Head of caudate nucleus (tissue), 42 donors: ENCODE data around the gene PHLDA3.
A peak's percentile ranks its signal among the peaks of the same experiment; 100 is the strongest.
"Not testable (repeated sequence)": the region's sequence is repeated elsewhere in the genome, so short reads cannot be mapped to it uniquely, and the experiment has no call there.

Experiments
- DNase-seq, 42 donors: peaks; one replicate each; pipeline versions ENCODE4 v3.0.0 to v3.0.0-alpha.2; 2020 to 2021; ENCODE audit warnings: mixed read lengths in 7 of 42
- intact Hi-C: fragments of 100-400 bp; cut with DNase I; formaldehyde crosslinking; loops from one replicate; pipeline ENCODE4 v1.15.0; 2022

The PHLDA3 gene

GRCh38 chr1:201491896-201492511 is 23.0 kb upstream of the PHLDA3 start:
- no peak for DNase-seq
- intact Hi-C loops: no loop called here

- DNase-seq: no peak
- intact Hi-C loops: no loop called here
Measured at GRCh38 chr1:201490708-201491131, 21.7 kb upstream of the PHLDA3 start.

- no peak for DNase-seq
- intact Hi-C loops: no loop called here
Measured at GRCh38 chr1:201489643-201490261, 20.8 kb upstream of the PHLDA3 start.

GRCh38 chr1:201488830-201489589 is 20.0 kb upstream of the PHLDA3 start:
- intact Hi-C loops: no loop called here
- DNase-seq: peak in 25 of 42 donors; percentile 33 to 90 (median 63)

GRCh38 chr1:201487742-201488141 is 18.8 kb upstream of the PHLDA3 start:
- no peak for DNase-seq
- intact Hi-C loops: no loop called here

- DNase-seq: no peak
- intact Hi-C loops: no loop called here
Measured at GRCh38 chr1:201486187-201486586, 17.2 kb upstream of the PHLDA3 start.

- DNase-seq: no peak
- intact Hi-C loops: no loop called here
Measured at GRCh38 chr1:201485184-201485774, 16.3 kb upstream of the PHLDA3 start.

GRCh38 chr1:201483373-201483949 is 14.5 kb upstream of the PHLDA3 start:
- DNase-seq: no peak
- intact Hi-C loops: no loop called here

GRCh38 chr1:201482755-201483154 is 13.8 kb upstream of the PHLDA3 start:
- intact Hi-C loops: loop anchor here (1.0 kb wide), 1 partner anchor 31 kb away; no protein-coding TSS in a partner anchor
- no peak for DNase-seq

GRCh38 chr1:201481761-201482493 is 12.9 kb upstream of the PHLDA3 start:
- DNase-seq: peak; percentile 79 to 96 (median 90)
- intact Hi-C loops: loop anchor here (1.0 kb wide), 1 partner anchor 31 kb away; no protein-coding TSS in a partner anchor

GRCh38 chr1:201481004-201481380 is 12.0 kb upstream of the PHLDA3 start:
- intact Hi-C loops: no loop called here
- no peak for DNase-seq

- DNase-seq: peak in 39 of 42 donors; percentile 49 to 83 (median 64)
- intact Hi-C loops: no loop called here
Measured at GRCh38 chr1:201480231-201481003, 11.4 kb upstream of the PHLDA3 start.

- intact Hi-C loops: no loop called here
- DNase-seq: no peak
Measured at GRCh38 chr1:201479201-201479730, 10.3 kb upstream of the PHLDA3 start.

- intact Hi-C loops, DNase-seq: not testable (repeated sequence)
Measured at GRCh38 chr1:201478666-201479065, 9.7 kb upstream of the PHLDA3 start.

GRCh38 chr1:201476670-201477344 is 7.8 kb upstream of the PHLDA3 start:
- intact Hi-C loops: no loop called here
- DNase-seq: peak in 1 of 42 donors; percentile 6

GRCh38 chr1:201475915-201476669 is 7.1 kb upstream of the PHLDA3 start:
- intact Hi-C loops: no loop called here
- peak in 1 of 42 donors; percentile 17 for DNase-seq
